Pancreas (tissue), 10 donors: ENCODE results near the gene RNASEH2A. TPM values are rescaled to one million over a fixed set of nuclear protein-coding genes. Genes with fewer than 3 reads are reported as not detected.

ENCODE experiments used
- ATAC-seq, 4 donors: fragments of 200-7000 bp; cut with Tn5 transposase; one replicate each; pipeline versions ENCODE4 v1.8.0 to v1.9.1; 2020; ENCODE audit warnings: mild to moderate bottlenecking in 4 of 4, moderate library complexity in 4 of 4
- DNase-seq, 6 donors: peaks; one replicate each; pipeline ENCODE4 v3.0.0-alpha.2; 2020
- FAIRE-seq: peaks from 2 replicates; lab custom pipeline; 2012; peaks lifted over from hg19 to GRCh38; lab: Jason Lieb, UNC
- H3K27ac ChIP-seq, 4 donors: fragments of 200-600 bp; sonication (generic); 1 replicate in 3 of 4; 2 replicates in 1 of 4; pipeline versions ENCODE4 v1.5.0 to v1.8.0; 2020
- H3K27me3 ChIP-seq, 4 donors: fragments of 200-600 bp; one replicate each; pipeline ENCODE4 v1.8.0; 2021
- H3K36me3 ChIP-seq, 3 donors: fragments of 200-600 bp; sonication (generic) in 1 of 3; one replicate each; pipeline versions ENCODE4 v1.5.0 to v1.8.0; 2020 to 2021
- H3K4me1 ChIP-seq, 3 donors: fragments of 200-600 bp; one replicate each; pipeline ENCODE4 v1.8.0; 2021
- H3K4me3 ChIP-seq, 4 donors: fragments of 200-600 bp; sonication (generic) in 2 of 4; one replicate each; pipeline versions ENCODE4 v1.5.0 to v1.8.0; 2020 to 2021
- H3K9me3 ChIP-seq, 4 donors: fragments of 200-600 bp; one replicate each; pipeline ENCODE4 v1.8.0; 2021
- WGBS, 2 donors: extraction: QIAGEN DNeasy Blood & Tissue Kit; methylation state at CpG; one replicate each; pipeline ENCODE4 v1.1.7; 2013; 5-methylcytosine and 5-hydroxymethylcytosine counted together
- intact Hi-C, 3 donors: fragments of 100-400 bp; cut with DNase I; formaldehyde crosslinking; loops; one replicate each; pipeline versions ENCODE4 v1.11.1 to v1.14.2; 2022
- polyA plus RNA-seq, 2 donors: library from polyadenylated mRNA; stranded (reverse); fragments of 200-250 nt; gene quantifications; one replicate each; pipeline ENCODE4 v1.2.3, GENCODE V29; 2013
- total RNA-seq, 6 donors: library from RNA; stranded (reverse); fragmentation: NEBNext Ultra II Directional in 4 of 6; extraction: Animal tissue kit (Norgen Biotek cat#: 25700) in 4 of 6; gene quantifications; one replicate each; pipeline versions ENCODE4 v1.2.1 to v1.2.4, GENCODE V29; 2021 to 2023
- TF ChIP-seq, protein P1 (sequence below), 4 donors: fragments of 200-600 bp; sonication (generic) in 3 of 4; IDR thresholded peaks; one replicate each; pipeline versions ENCODE4 v1.5.0 to v1.8.0; 2021; ENCODE audit warnings: antibody characterized with exemption in 4 of 4
- donor health status: healthy with polysubstance abuse.
- donor health status: DM: no; HTN: no; CAD: no; lungs with moderate emphysema.
- donor health status: DM: no; HTN: no; CAD: no.
- donor health status: control.
- donor health status: control.
- donor health status: Bipolar disorder and iron deficiency.
- donor health status: DM: yes; HTN: yes; CAD: no.
- donor health status: DM: no; HTN: no; CAD: no.
- donor health status: DM: no; HTN: no; CAD: no.
- donor health status: DM: yes; HTN: yes; CAD: no.

The RNASEH2A gene
- total and polyA plus RNA-seq, 8 donors: 1.7 to 6.0 (median 3.6) TPM

DNA sequence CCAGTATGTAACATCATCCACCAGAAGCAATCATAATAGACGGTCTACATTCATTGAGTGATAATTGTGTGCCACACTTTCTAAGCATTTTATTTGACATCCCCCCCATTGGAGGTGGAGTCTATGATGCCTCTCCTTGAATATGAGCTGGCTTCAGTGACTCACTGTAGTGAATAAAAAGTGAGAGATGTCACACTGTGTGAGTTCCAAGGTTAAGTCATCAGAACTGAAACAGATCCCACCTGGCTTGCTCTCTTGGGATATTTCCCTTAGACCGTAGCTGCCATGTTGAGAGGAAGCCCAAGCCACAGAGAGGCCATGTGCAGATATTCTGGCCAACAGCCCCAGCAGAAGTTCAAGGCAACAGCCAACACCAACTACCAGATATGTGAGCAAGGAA lies 15.4 kb downstream of the RNASEH2A start:
- no peak for FAIRE-seq
- DNase-seq: no peak
- intact Hi-C loops: no loop called here
- no peaks in the 10 kb centered on the region for H3K9me3 ChIP-seq
- peaks cover 0 to 5% (median 2%) of the 10 kb centered on the region in 4 donors for H3K27me3 ChIP-seq
- 84 to 94% methylated on average over 2 of the region's 2 CpGs for WGBS, 2 donors
- TF ChIP-seq, protein P1, sequence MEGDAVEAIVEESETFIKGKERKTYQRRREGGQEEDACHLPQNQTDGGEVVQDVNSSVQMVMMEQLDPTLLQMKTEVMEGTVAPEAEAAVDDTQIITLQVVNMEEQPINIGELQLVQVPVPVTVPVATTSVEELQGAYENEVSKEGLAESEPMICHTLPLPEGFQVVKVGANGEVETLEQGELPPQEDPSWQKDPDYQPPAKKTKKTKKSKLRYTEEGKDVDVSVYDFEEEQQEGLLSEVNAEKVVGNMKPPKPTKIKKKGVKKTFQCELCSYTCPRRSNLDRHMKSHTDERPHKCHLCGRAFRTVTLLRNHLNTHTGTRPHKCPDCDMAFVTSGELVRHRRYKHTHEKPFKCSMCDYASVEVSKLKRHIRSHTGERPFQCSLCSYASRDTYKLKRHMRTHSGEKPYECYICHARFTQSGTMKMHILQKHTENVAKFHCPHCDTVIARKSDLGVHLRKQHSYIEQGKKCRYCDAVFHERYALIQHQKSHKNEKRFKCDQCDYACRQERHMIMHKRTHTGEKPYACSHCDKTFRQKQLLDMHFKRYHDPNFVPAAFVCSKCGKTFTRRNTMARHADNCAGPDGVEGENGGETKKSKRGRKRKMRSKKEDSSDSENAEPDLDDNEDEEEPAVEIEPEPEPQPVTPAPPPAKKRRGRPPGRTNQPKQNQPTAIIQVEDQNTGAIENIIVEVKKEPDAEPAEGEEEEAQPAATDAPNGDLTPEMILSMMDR (IDR thresholded peaks at IDR 0.05): no peak
- no peak overlapping the region for H3K27ac ChIP-seq
- H3K4me1 ChIP-seq: no peaks in the 10 kb centered on the region
- ATAC-seq: no peak
- H3K36me3 ChIP-seq: no peaks in the 10 kb centered on the region
- no peak overlapping the region for H3K4me3 ChIP-seq

DNA sequence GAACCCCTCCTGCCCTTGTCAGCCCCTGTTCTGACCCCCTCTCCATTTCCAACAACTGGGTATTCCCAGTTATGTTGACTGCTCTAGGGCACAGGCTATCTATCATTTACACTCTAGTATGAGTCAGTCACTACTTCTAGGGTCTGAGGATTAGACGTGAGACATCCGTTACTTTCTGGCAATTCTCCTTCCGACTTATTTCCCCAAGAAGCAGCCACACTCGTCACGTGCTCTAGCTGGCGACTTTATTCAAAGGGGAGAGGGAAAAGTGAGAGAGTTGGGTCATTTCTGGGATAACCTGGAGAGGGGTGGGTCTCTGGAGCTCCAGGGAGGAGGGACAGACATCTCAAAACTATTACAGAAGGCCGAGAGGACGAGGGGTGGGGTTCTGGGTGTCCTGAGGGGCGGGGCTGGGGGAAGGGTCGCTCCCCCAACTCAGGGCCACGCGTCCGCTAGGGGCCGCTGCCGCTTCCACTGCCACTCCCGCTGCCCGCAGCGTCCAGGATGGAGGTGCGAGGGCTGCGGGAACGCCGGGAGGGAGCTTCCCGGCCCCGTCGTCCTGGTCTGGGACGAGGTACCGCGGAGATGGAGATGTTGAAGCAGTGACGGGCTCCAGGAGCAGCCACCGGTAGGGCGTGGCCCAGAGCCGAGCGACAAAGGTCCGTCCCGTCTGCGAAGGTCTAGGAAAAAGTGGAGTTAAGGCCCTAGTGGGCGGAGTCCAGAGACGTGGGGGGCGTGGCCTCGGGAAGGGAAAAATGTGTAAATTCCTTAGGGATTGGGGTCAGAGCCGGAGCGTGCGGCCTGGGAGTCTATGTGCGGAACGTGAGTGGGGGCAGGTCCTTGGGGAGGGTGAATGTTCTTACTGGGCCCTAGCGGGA lies 19.1 kb downstream of the RNASEH2A start:
- Histone ChIP-seq H3K4me1 (peaks cover 0 to 3% (median 0%) of the 10 kb centered on the region in 3 donors), H3K9me3 (no peaks in the 10 kb centered on the region), H3K4me3 (no peak overlapping the region), H3K27me3 (peaks cover 0 to 5% (median 2%) of the 10 kb centered on the region in 4 donors), H3K27ac (no peak overlapping the region), H3K36me3 (no peaks in the 10 kb centered on the region)
- TF ChIP-seq, protein P1 (IDR thresholded peaks at IDR 0.05): peak in 1 of 4 donors; percentile 9
- intact Hi-C loops: no loop called here
- ATAC-seq (peak in 2 of 4 donors; percentile 52 to 53), DNase-seq (peak in 2 of 6 donors; percentile 46 to 66), FAIRE-seq (no peak)
- 7 to 8% methylated on average over 46 of the region's 46 CpGs for WGBS, 2 donors

DNA sequence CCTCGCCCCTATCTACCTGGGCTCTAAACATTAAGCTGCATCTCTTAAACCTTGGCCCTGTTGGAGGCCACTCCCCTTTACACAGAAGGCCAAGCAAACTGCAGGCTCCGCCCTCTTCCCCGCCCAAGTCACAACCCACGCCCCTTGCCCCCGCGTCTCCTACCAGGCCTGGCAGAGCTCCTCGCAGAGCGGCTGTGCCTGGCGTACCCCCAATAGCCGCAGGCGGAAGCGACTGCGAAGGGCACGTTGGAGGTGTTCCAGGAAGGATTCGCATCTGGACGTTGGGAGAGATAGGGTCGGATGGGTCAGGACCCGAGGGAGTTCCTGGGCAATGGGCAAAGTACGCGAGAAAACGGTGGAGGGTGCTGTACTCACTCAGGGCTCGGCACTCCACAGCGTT lies 22.1 kb downstream of the RNASEH2A start:
- peak in 3 of 6 donors; percentile 40 to 62 (median 55) for DNase-seq
- ATAC-seq: peak in 3 of 4 donors; percentile 57 to 63 (median 63)
- intact Hi-C loops: no loop called here
- no peak overlapping the region for H3K4me3 ChIP-seq
- no peak for FAIRE-seq
- peaks cover 0 to 22% (median 4%) of the 10 kb centered on the region in 4 donors for H3K27me3 ChIP-seq
- WGBS, 2 donors: 2 to 4% methylated on average over 23 of the region's 23 CpGs
- H3K4me1 ChIP-seq: peaks cover 0 to 6% (median 0%) of the 10 kb centered on the region in 3 donors
- TF ChIP-seq, protein P1 (IDR thresholded peaks at IDR 0.05): no peak
- H3K27ac ChIP-seq: no peak overlapping the region
- H3K9me3 ChIP-seq: no peaks in the 10 kb centered on the region
- no peaks in the 10 kb centered on the region for H3K36me3 ChIP-seq

DNA sequence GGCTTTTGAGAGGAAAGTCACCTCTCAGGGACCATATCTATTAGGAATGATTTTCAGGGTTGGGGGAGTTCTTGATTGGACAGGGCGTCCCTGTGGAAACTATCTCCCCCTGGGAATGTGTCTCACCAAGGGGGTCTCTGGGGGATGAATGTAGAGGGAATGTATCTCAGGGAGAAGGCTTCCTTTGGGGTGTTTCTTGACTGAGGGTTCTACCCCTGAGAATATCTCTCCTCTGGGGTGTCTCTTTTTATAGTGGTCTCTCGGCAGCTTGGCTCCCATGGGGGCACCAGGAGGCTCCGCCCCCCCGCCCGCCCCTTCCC lies 27.0 kb downstream of the RNASEH2A start:
- Histone ChIP-seq H3K27me3 (peaks cover 0 to 36% (median 2%) of the 10 kb centered on the region in 4 donors), H3K4me3 (peak overlapping the region in 2 of 4 donors; percentile 29 to 40)

More for the DNA sequence above, 27.0 kb downstream of the RNASEH2A start:
- Histone ChIP-seq H3K4me1 (peaks cover 0 to 10% (median 0%) of the 10 kb centered on the region in 3 donors), H3K36me3 (no peaks in the 10 kb centered on the region), H3K9me3 (no peaks in the 10 kb centered on the region), H3K27ac (no peak overlapping the region)
- 0 to 3% methylated on average over 2 to 4 of the region's 5 CpGs for WGBS, 2 donors
- FAIRE-seq: no peak
- no peak for ATAC-seq
- DNase-seq: no peak
- TF ChIP-seq, protein P1 (IDR thresholded peaks at IDR 0.05): no peak
- intact Hi-C loops: no loop called here
